Retinal pigment epithelial cell (primary cell): Measurements from ENCODE around the gene ATP8A1.

Source experiments
- DNase-seq: peaks from one replicate; pipeline ENCODE4 v3.0.0-alpha.2; 2010; ENCODE audit warnings: low read depth
- H3K4me3 ChIP-seq: 2 replicates; pipeline ENCODE4 v1.5.1; 2011; ENCODE audit warnings: mild to moderate bottlenecking, low read length, control low read depth, moderate library complexity
- TF ChIP-seq, protein P1 (sequence below): conservative IDR thresholded peaks from 2 replicates; pipeline ENCODE4 v1.5.1; 2011; ENCODE audit warnings: low read depth, low read length, control low read depth, inconsistent platforms

The ATP8A1 gene

DNA sequence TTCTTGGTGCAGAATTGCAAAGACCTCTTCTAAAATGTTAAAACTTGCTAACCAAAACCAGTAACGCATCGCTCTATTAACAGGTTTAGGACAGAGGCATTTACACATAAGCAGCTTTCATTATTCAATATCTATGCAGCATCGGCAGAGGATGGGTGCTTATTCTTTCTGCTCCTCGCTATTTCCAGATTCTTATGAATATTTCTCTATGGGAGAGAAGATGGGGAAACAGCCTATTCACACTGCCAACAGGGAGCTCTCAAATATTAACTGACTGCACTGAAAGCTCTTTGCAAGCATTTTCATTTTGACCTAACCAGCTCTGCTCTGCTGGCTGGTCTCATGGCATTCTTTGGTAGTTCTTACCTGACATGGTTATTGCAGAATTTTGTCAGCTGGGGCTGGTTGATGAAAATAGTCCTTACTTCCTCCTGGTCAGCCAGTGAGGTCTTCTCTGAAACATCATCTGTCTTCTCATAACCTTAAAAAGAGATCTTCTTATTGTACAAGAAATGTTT, 30.2 kb downstream of the ATP8A1 start:
- no peak overlapping the region for H3K4me3 ChIP-seq

DNA sequence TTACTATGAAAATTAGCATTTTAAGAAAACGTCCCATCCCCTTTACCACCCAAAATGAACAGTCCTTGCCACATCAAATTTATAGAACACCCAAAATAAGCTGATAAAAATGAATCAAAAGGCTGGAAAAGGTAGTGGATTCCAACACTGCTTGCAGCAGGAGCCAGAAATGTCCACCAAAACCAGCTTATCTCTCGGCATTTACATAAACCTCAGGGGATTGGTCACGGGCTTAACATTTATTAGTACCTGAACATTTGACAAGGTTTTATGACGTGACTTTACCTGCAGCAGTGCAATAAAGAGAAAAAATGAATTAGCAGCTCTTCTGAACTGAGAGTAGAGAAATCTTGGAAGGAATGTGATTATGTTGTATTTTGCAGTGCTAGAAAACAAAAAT, 31.6 kb downstream of the ATP8A1 start:
- no peak for DNase-seq
- H3K4me3 ChIP-seq, result no peak overlapping the region
- TF ChIP-seq, protein P1, sequence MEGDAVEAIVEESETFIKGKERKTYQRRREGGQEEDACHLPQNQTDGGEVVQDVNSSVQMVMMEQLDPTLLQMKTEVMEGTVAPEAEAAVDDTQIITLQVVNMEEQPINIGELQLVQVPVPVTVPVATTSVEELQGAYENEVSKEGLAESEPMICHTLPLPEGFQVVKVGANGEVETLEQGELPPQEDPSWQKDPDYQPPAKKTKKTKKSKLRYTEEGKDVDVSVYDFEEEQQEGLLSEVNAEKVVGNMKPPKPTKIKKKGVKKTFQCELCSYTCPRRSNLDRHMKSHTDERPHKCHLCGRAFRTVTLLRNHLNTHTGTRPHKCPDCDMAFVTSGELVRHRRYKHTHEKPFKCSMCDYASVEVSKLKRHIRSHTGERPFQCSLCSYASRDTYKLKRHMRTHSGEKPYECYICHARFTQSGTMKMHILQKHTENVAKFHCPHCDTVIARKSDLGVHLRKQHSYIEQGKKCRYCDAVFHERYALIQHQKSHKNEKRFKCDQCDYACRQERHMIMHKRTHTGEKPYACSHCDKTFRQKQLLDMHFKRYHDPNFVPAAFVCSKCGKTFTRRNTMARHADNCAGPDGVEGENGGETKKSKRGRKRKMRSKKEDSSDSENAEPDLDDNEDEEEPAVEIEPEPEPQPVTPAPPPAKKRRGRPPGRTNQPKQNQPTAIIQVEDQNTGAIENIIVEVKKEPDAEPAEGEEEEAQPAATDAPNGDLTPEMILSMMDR, result no peak

More for the DNA sequence above, 30.2 kb downstream of the ATP8A1 start:
- TF ChIP-seq, protein P1, result no peak
- DNase-seq, result no peak

DNA sequence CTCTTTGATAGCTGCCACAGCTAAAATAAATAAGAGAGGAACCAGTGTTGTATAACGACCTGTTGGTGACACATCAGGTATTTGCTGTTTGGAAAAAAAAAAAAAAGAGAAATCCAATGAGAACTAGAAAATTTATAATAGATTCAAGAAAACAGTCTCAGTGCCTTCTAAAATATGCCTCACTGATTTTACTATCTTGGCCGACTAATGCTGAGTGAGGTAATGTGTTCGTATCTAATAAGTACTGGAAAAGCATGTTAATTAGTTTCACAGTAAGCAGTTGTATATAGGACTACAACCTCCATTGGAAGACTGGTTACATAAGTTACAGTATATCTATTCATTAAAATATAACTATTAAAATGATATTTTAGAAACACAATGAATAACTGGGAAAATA, 32.4 kb downstream of the ATP8A1 start:
- no peak overlapping the region for H3K4me3 ChIP-seq
- TF ChIP-seq, protein P1, result no peak
- DNase-seq, result no peak

DNA sequence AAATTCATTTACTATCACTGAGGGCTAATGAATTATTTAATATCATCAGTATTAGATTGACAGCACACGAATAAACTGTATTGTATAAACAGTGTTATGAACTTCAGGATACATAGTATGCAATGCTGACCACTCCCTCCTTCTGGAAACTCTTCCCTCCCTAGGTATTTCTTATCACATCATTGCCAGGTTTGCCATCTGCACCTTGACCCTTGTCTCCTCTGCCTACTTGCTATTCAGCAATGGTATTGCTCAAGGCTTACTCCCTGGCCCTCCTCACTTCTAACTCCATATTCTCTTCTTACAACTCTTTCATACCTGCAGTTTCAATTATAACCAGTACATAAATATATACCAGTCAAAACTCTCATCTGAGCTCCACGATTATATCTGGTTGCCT, 38.9 kb downstream of the ATP8A1 start:
- DNase-seq, result no peak
- no peak overlapping the region for H3K4me3 ChIP-seq
- TF ChIP-seq, protein P1, result no peak

DNA sequence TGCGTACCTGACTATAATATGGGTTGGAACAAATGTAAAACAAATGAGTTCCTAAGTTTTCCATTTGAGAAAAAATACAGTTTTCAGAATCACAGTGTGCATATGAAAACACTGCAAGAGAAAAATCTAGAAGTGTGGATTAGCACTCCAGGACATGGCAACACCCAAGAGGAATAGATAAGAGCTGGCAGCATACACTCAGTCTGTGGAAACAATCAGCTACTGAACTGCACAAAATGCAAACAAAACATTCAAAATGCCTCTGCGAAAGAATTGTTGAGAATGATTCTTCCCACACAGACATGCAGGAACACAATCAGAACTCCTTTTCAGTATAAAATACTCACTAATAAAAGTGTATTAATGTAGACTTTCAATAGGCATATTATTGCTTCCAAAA, 39.9 kb downstream of the ATP8A1 start:
- H3K4me3 ChIP-seq, result no peak overlapping the region
- no peak for DNase-seq
- TF ChIP-seq, protein P1, result no peak

DNA sequence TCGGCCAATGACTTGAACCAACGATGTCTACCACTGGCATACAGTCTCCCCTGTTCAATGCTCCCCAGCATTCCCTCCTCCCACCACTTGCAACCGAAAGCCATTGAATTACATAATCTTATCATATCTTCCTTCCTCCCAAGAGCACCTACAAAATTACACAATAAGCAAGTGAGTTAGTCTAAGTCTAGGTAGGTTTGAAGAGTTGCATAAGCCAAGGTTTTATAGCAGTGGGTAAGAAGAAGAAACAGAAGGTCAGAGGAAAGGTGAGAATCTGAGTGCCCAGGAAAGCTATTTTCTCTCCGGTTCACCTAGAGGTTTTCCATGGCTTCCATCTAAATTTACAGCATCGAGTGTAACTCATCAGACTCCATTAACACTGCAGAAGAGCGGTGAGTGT, 40.3 kb downstream of the ATP8A1 start:
- no peak for DNase-seq
- no peak overlapping the region for H3K4me3 ChIP-seq
- TF ChIP-seq, protein P1, result no peak

DNA sequence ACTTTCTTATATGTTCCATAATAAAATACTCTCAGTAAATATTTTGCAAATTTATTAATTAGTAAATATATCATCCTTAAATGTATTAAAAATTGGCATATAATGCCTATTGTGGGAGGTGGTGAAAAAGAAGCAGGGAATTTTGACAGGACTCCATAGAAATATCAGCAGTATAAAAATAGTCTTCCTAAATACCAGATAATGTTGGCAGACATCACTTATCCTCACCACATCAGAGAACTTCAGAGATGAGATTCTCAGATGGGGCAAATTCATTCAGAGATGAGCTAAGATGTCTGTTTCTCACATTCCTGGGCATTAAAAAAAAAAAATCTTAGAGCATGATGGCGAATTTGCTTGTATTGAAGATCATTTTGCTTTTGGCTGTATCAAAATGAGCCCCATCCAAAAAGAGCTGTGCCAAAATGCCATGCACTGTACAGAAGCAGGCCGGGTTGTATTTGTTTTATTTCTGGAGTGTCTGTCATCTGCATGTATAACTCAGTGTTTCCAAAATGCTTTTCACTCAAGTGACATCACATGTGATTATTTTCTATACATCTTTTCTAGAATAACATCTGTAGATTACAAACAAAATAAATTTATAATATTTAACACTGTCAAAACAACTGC, 41.7 kb downstream of the ATP8A1 start:
- TF ChIP-seq, protein P1, result no peak
- H3K4me3 ChIP-seq, result no peak overlapping the region
- no peak for DNase-seq
